Prostate gland (tissue), 2 donors: ENCODE measurements around the gene ZMYND11.

Experiments used
- CTCF ChIP-seq, 4 experiments: fragments of 200-600 bp in 2 of 4; fragments of 450-650 bp in 2 of 4; sonication (generic) in 2 of 4; IDR thresholded peaks; 1 replicate in 3 of 4; 2 replicates in 1 of 4; pipeline ENCODE4 v1.5.1; 2016 to 2019; ENCODE audit warnings: antibody characterized with exemption in 4 of 4, mild to moderate bottlenecking in 2 of 4, moderate library complexity in 2 of 4
- POLR2A ChIP-seq: fragments of 450-650 bp; IDR thresholded peaks from one replicate; pipeline ENCODE4 v1.6.1; 2016; ENCODE audit warnings: antibody characterized with exemption, mild to moderate bottlenecking
- POLR2AphosphoS5 ChIP-seq: sonication (generic); formaldehyde crosslinking; IDR thresholded peaks from one replicate; pipeline ENCODE4 v1.6.1; 2017; ENCODE audit warnings: antibody characterized with exemption

DNA sequence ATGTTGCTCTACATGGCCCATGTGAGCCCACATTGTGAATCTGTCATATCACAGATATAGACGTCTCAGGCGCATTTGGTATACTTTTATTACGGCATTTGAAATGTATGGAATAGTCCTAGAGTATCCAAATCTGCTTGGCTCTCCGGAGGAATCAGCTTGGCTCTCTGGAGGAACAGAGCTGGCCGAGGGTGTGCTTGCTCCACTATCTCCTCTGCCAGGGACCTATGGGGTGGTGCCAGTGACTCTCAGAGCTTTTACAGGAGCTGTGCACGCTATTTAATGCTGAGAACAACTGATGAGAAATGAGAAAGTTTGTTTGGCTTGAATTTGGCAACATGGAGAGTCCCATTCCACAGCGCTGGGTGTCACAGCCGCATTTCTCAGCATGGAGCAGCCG is 144.0 kb downstream of the ZMYND11 start:
- no peak for TF ChIP-seq CTCF (IDR thresholded peaks at IDR 0.05)
- TF ChIP-seq POLR2AphosphoS5 = no peak
- no peak for TF ChIP-seq POLR2A
